Activated T-helper 2 cell treated with anti-CD3 and anti-CD28 coated beads, Interferon-gamma antibody, Interleukin-2, Interleukin-4, amounts not matched to agents 10 μg/mL and 5 μg/mL and 100 μg/mL, durations not matched to agents 14 hours and 24 hours and 36 hours (primary cell): ENCODE data around the gene TMEM184B. TPM values are rescaled to one million over a fixed set of nuclear protein-coding genes. Genes with fewer than 3 reads are reported as not detected.

Experiments
- total RNA-seq: library from RNA; stranded (reverse); gene quantifications from 2 replicates; pipeline ENCODE4 v1.2.3, GENCODE V29; 2022

Gene TMEM184B
- total RNA-seq, 1 donor from 2014 or later = 34.8 TPM

Other genes with a start within 250 kb of the TMEM184B start
- 9.1 and 9.5 TPM in 2 replicates for gene PICK1, start 215.6 kb downstream of the TMEM184B start, total RNA-seq
- not detected in 2 replicates for gene SLC16A8, start 188.8 kb downstream of the TMEM184B start, total RNA-seq
- gene BAIAP2L2, start 162.3 kb downstream of the TMEM184B start, total RNA-seq = 0.09 and 0.34 TPM in 2 replicates
- 32.8 and 36.0 TPM in 2 replicates for gene PLA2G6, start 91.2 kb downstream of the TMEM184B start, total RNA-seq
- 13.5 and 15.3 TPM in 2 replicates for gene MAFF, start 71.0 kb downstream of the TMEM184B start, total RNA-seq
- gene CSNK1E, start 44.4 kb upstream of the TMEM184B start, total RNA-seq = 155 and 160 TPM in 2 replicates
- gene KCNJ4, start 182.2 kb upstream of the TMEM184B start, total RNA-seq = not detected in 2 replicates
- gene KDELR3, start 195.1 kb upstream of the TMEM184B start, total RNA-seq = 2.2 and 3.7 TPM in 2 replicates
- gene DDX17, start 233.3 kb upstream of the TMEM184B start, total RNA-seq = 378 and 391 TPM in 2 replicates